ENCODE data around the gene PCSK6.
"Not testable (repeated sequence)": the region's sequence is repeated elsewhere in the genome, so short reads cannot be mapped to it uniquely, and the experiment has no call there.

Gene PCSK6

GRCh38 chr15:101396484-101397261 is 92.8 kb downstream of the PCSK6 start:
- no peak for DNase-seq

- DNase-seq = no peak
Measured at GRCh38 chr15:101394654-101395053, 94.9 kb downstream of the PCSK6 start.

- no peak for DNase-seq
Measured at GRCh38 chr15:101394056-101394630, 95.4 kb downstream of the PCSK6 start.

GRCh38 chr15:101393172-101393571 is 96.3 kb downstream of the PCSK6 start:
- no peak for DNase-seq

GRCh38 chr15:101391981-101392640 is 97.4 kb downstream of the PCSK6 start:
- DNase-seq = no peak

- no peak for DNase-seq
Measured at GRCh38 chr15:101391431-101391830, 98.1 kb downstream of the PCSK6 start.

- no peak for DNase-seq
Measured at GRCh38 chr15:101390462-101390861, 99.0 kb downstream of the PCSK6 start.

GRCh38 chr15:101390060-101390459 is 99.4 kb downstream of the PCSK6 start:
- no peak for DNase-seq

- DNase-seq = no peak
Measured at GRCh38 chr15:101389362-101389761, 100.1 kb downstream of the PCSK6 start.

- DNase-seq = no peak
Measured at GRCh38 chr15:101388046-101388445, 101.5 kb downstream of the PCSK6 start.

GRCh38 chr15:101387574-101387973 is 101.9 kb downstream of the PCSK6 start:
- no peak for DNase-seq

GRCh38 chr15:101386967-101387366 is 102.5 kb downstream of the PCSK6 start:
- no peak for DNase-seq

- no peak for DNase-seq
Measured at GRCh38 chr15:101386006-101386405, 103.5 kb downstream of the PCSK6 start.

GRCh38 chr15:101384276-101384675 is 105.2 kb downstream of the PCSK6 start:
- DNase-seq = no peak

- DNase-seq = no peak
Measured at GRCh38 chr15:101382544-101382943, 107.0 kb downstream of the PCSK6 start.

- DNase-seq = no peak
Measured at GRCh38 chr15:101381671-101382212, 107.8 kb downstream of the PCSK6 start.

GRCh38 chr15:101380146-101380545 is 109.4 kb downstream of the PCSK6 start:
- no peak for DNase-seq

- no peak for DNase-seq
Measured at GRCh38 chr15:101379647-101380046, 109.9 kb downstream of the PCSK6 start.

- DNase-seq = no peak
Measured at GRCh38 chr15:101378879-101379278, 110.6 kb downstream of the PCSK6 start.

- no peak for DNase-seq
Measured at GRCh38 chr15:101378171-101378755, 111.2 kb downstream of the PCSK6 start.

GRCh38 chr15:101376615-101377395 is 112.7 kb downstream of the PCSK6 start:
- DNase-seq = no peak

- DNase-seq = not testable (repeated sequence)
Measured at GRCh38 chr15:101375006-101375405, 114.5 kb downstream of the PCSK6 start.

GRCh38 chr15:101374326-101374725 is 115.2 kb downstream of the PCSK6 start:
- no peak for DNase-seq
